Neural cell (in vitro differentiated cells): ENCODE data around the gene TPRG1. TPM values are rescaled to one million over a fixed set of nuclear protein-coding genes. Genes with fewer than 3 reads are reported as not detected.

Source experiments
- H2AFZ ChIP-seq: fragments of 200-600, 300-800 bp; sonication (generic), shearing (Covaris generic); 2 replicates; pipeline ENCODE4 v1.6.0; 2014; ENCODE audit warnings: low read depth, mild to moderate bottlenecking, antibody characterized with exemption, low read length, moderate library complexity
- H3F3A ChIP-seq: fragments of 200-600 bp; shearing (Covaris generic); 2 replicates; pipeline ENCODE4 v1.6.1; 2016; ENCODE audit warnings: mild to moderate bottlenecking, moderate library complexity, mixed read lengths, antibody characterized with exemption, low read length; ENCODE audit not compliant: insufficient read depth, poor library complexity, severe bottlenecking
- H3K27ac ChIP-seq: fragments of 200-600, 300-800 bp; sonication (generic), shearing (Covaris generic); 2 replicates; pipeline ENCODE4 v1.5.1; 2014; ENCODE audit warnings: mild to moderate bottlenecking, low read length, moderate library complexity
- H3K27me3 ChIP-seq: fragments of 300-800, 200-600 bp; sonication (generic), shearing (Covaris generic); 2 replicates; pipeline ENCODE4 v1.6.0; 2014; ENCODE audit warnings: mild to moderate bottlenecking, low read depth, low read length, moderate library complexity; ENCODE audit not compliant: insufficient read depth
- H3K36me3 ChIP-seq: fragments of 300-800, 200-600 bp; sonication (generic), shearing (Covaris generic); 2 replicates; pipeline ENCODE4 v1.5.1; 2014; ENCODE audit warnings: mild to moderate bottlenecking, antibody characterized with exemption, low read length, moderate library complexity; ENCODE audit not compliant: insufficient read depth
- H3K4me2 ChIP-seq: fragments of 300-800, 200-600 bp; sonication (generic), shearing (Covaris generic); 2 replicates; pipeline ENCODE4 v1.6.0; 2014; ENCODE audit warnings: mild to moderate bottlenecking, low read length
- H3K4me3 ChIP-seq: fragments of 300-800, 200-600 bp; sonication (generic), shearing (Covaris generic); 2 replicates; pipeline ENCODE4 v1.5.1; 2014; ENCODE audit warnings: mild to moderate bottlenecking, low read length, moderate library complexity
- H3K79me2 ChIP-seq: fragments of 200-600 bp; shearing (Covaris generic); replicated peaks from 2 replicates; pipeline ENCODE4 v1.6.0; 2014; ENCODE audit warnings: mild to moderate bottlenecking, low read length, moderate library complexity; ENCODE audit not compliant: insufficient read depth
- H3K9ac ChIP-seq: fragments of 300-800, 200-600 bp; sonication (generic), shearing (Covaris generic); 2 replicates; pipeline ENCODE4 v1.6.1; 2016; ENCODE audit warnings: mild to moderate bottlenecking, low read length, mixed read lengths
- H3K9me2 ChIP-seq: fragments of 200-600 bp; shearing (Covaris generic); 2 replicates; pipeline ENCODE4 v1.6.1; 2016; ENCODE audit warnings: mild to moderate bottlenecking, low read length, mixed read lengths; ENCODE audit not compliant: insufficient read depth
- H3K9me3 ChIP-seq: fragments of 200-600, 300-800 bp; sonication (generic), shearing (Covaris generic); 2 replicates; pipeline ENCODE4 v1.6.1; 2016; ENCODE audit warnings: mild to moderate bottlenecking, mixed run types, low read length, moderate library complexity, mixed read lengths
- H4K20me1 ChIP-seq: fragments of 200-600 bp; shearing (Covaris generic); 2 replicates; pipeline ENCODE4 v1.6.1; 2016; ENCODE audit warnings: mild to moderate bottlenecking, mixed run types; ENCODE audit not compliant: insufficient read depth
- CTCF ChIP-seq: fragments of 450-650 bp; IDR thresholded peaks from 2 replicates; pipeline ENCODE4 v1.5.1; 2014; ENCODE audit warnings: antibody characterized with exemption, mild to moderate bottlenecking, moderate library complexity; ENCODE audit not compliant: poor library complexity, severe bottlenecking
- EP300 ChIP-seq: fragments of 450-650 bp; conservative IDR thresholded peaks from 2 replicates; pipeline ENCODE4 v1.6.1; 2014; ENCODE audit warnings: antibody characterized with exemption, mild to moderate bottlenecking, moderate library complexity; ENCODE audit not compliant: poor library complexity, severe bottlenecking
- EZH2 ChIP-seq: fragments of 200-600, 300-800 bp; shearing (Covaris generic), sonication (generic); IDR thresholded peaks from 2 replicates; pipeline ENCODE4 v1.6.1; 2014; ENCODE audit warnings: antibody characterized with exemption, low read length, borderline replicate concordance, mild to moderate bottlenecking; ENCODE audit not compliant: insufficient read depth, poor library complexity, severe bottlenecking
- MXI1 ChIP-seq: fragments of 450-650 bp; conservative IDR thresholded peaks from 2 replicates; pipeline ENCODE4 v1.6.1; 2014; ENCODE audit warnings: antibody characterized with exemption, mild to moderate bottlenecking; ENCODE audit not compliant: poor library complexity, severe bottlenecking
- POLR2AphosphoS5 ChIP-seq: IDR thresholded peaks from 2 replicates; pipeline ENCODE4 v1.6.1; 2012
- RAD21 ChIP-seq: fragments of 450-650 bp; conservative IDR thresholded peaks from 2 replicates; pipeline ENCODE4 v1.6.1; 2014; ENCODE audit warnings: antibody characterized with exemption, mild to moderate bottlenecking, moderate library complexity
- SMC3 ChIP-seq: fragments of 450-650 bp; conservative IDR thresholded peaks from 2 replicates; pipeline ENCODE4 v1.6.1; 2014; ENCODE audit warnings: antibody characterized with exemption, mild to moderate bottlenecking, moderate library complexity; ENCODE audit not compliant: poor library complexity
- TAF1 ChIP-seq: IDR thresholded peaks from 2 replicates; pipeline ENCODE4 v1.6.1; 2012; ENCODE audit warnings: low read depth
- polyA plus RNA-seq: library from polyadenylated mRNA; depleted of rRNA; stranded (reverse); fragments of >200 nt; gene quantifications from 2 replicates; pipeline ENCODE4 v1.2.3, GENCODE V29; 2014
- TF ChIP-seq, protein P1 (sequence below): IDR thresholded peaks from 2 replicates; pipeline ENCODE4 v1.6.1; 2012; ENCODE audit warnings: borderline replicate concordance

TPRG1 gene
- polyA plus RNA-seq, 1 donor from 2014 or later = 0.17 TPM

- Histone ChIP-seq H3K9me3 (no peaks in the 10 kb centered on the region), H3K27me3 (no peaks in the 10 kb centered on the region), H3F3A (no peaks in the 10 kb centered on the region), H2AFZ (no peak overlapping the region), H3K9ac (no peak overlapping the region), H3K4me3 (no peak overlapping the region), H4K20me1 (no peaks in the 10 kb centered on the region), H3K9me2 (no peaks in the 10 kb centered on the region), H3K36me3 (no peaks in the 10 kb centered on the region), H3K27ac (peak overlapping the region; percentile 6), H3K79me2 (no peaks in the 10 kb centered on the region), H3K4me2 (no peak overlapping the region)
- no peak for TF ChIP-seq EZH2
- no peak for TF ChIP-seq MXI1
- TF ChIP-seq TAF1 = no peak
- no peak for TF ChIP-seq SMC3
- no peak for TF ChIP-seq RAD21
- TF ChIP-seq POLR2AphosphoS5 = no peak
- TF ChIP-seq, protein P1, sequence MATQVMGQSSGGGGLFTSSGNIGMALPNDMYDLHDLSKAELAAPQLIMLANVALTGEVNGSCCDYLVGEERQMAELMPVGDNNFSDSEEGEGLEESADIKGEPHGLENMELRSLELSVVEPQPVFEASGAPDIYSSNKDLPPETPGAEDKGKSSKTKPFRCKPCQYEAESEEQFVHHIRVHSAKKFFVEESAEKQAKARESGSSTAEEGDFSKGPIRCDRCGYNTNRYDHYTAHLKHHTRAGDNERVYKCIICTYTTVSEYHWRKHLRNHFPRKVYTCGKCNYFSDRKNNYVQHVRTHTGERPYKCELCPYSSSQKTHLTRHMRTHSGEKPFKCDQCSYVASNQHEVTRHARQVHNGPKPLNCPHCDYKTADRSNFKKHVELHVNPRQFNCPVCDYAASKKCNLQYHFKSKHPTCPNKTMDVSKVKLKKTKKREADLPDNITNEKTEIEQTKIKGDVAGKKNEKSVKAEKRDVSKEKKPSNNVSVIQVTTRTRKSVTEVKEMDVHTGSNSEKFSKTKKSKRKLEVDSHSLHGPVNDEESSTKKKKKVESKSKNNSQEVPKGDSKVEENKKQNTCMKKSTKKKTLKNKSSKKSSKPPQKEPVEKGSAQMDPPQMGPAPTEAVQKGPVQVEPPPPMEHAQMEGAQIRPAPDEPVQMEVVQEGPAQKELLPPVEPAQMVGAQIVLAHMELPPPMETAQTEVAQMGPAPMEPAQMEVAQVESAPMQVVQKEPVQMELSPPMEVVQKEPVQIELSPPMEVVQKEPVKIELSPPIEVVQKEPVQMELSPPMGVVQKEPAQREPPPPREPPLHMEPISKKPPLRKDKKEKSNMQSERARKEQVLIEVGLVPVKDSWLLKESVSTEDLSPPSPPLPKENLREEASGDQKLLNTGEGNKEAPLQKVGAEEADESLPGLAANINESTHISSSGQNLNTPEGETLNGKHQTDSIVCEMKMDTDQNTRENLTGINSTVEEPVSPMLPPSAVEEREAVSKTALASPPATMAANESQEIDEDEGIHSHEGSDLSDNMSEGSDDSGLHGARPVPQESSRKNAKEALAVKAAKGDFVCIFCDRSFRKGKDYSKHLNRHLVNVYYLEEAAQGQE = no peak
- TF ChIP-seq EP300 = no peak
- TF ChIP-seq CTCF = no peak
Measured at GRCh38 chr3:189307963-189308362, 136.2 kb downstream of the TPRG1 start.

DNA sequence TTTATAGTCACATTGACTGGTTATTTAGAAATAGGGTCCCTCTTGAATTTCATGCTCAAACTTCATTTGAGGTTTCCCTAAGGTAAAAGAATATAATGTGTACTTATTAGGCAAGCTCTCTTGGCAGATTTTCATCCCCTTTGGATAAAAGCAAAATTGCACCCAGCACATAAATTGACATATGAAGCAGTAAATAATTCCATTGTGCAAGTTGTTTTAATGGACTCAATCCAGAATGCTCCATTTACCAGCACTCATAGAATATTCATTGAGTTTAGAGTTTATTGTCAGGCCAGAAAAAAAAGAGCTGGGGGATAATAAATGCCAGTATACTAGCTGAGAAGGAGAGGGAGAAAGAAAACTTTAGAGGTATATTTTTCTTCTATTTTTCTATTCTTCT is 136.8 kb downstream of the TPRG1 start:
- no peaks in the 10 kb centered on the region for H3K36me3 ChIP-seq

More for the DNA sequence above, 136.8 kb downstream of the TPRG1 start:
- Histone ChIP-seq H3K4me3 (no peak overlapping the region), H3K9me3 (no peaks in the 10 kb centered on the region), H3K79me2 (no peaks in the 10 kb centered on the region), H4K20me1 (no peaks in the 10 kb centered on the region), H2AFZ (no peak overlapping the region), H3K9ac (no peak overlapping the region), H3K4me2 (no peak overlapping the region), H3F3A (no peaks in the 10 kb centered on the region), H3K9me2 (no peaks in the 10 kb centered on the region), H3K27ac (peak overlapping the region; percentile 6), H3K27me3 (no peaks in the 10 kb centered on the region)
- TF ChIP-seq EP300 (no peak), POLR2AphosphoS5 (no peak), CTCF (no peak), MXI1 (no peak), TAF1 (no peak), RAD21 (no peak), SMC3 (no peak), EZH2 (no peak)
- TF ChIP-seq, protein P1 = no peak
